AG10803 (cell line): ENCODE results near the gene E2F1.

Source experiments
- DNase-seq: peaks from one replicate; pipeline ENCODE4 v3.0.0; 2010; ENCODE audit warnings: low read depth
- H3K4me3 ChIP-seq: 2 replicates; pipeline ENCODE4 v1.5.1; 2011; ENCODE audit warnings: mild to moderate bottlenecking, low read length, control low read depth
- CTCF ChIP-seq: conservative IDR thresholded peaks from 2 replicates; pipeline ENCODE4 v1.5.1; 2011; ENCODE audit warnings: mild to moderate bottlenecking, low read length, control low read depth, inconsistent platforms

E2F1 gene

GRCh38 chr20:33693289-33693688, 7.1 kb upstream of the E2F1 start:
- no peak for TF ChIP-seq CTCF
- no peak for DNase-seq
- no peak overlapping the region for H3K4me3 ChIP-seq

- DNase-seq, result no peak
- H3K4me3 ChIP-seq, result no peak overlapping the region
- TF ChIP-seq CTCF, result no peak
Measured at GRCh38 chr20:33689973-33690372, 3.8 kb upstream of the E2F1 start.

- no peak for DNase-seq
- no peak for TF ChIP-seq CTCF
- no peak overlapping the region for H3K4me3 ChIP-seq
Measured at GRCh38 chr20:33689493-33689892, 3.3 kb upstream of the E2F1 start.

GRCh38 chr20:33688938-33689424, 2.8 kb upstream of the E2F1 start:
- no peak overlapping the region for H3K4me3 ChIP-seq
- DNase-seq, result no peak
- no peak for TF ChIP-seq CTCF

GRCh38 chr20:33687993-33688937, 2.1 kb upstream of the E2F1 start:
- no peak for DNase-seq
- H3K4me3 ChIP-seq, result no peak overlapping the region
- no peak for TF ChIP-seq CTCF

- TF ChIP-seq CTCF, result no peak
Measured at GRCh38 chr20:33687370-33687915, 1.3 kb upstream of the E2F1 start.

GRCh38 chr20:33686984-33687366, 790 bp upstream of the E2F1 start:
- peak overlapping the region; percentile 62 for H3K4me3 ChIP-seq
- DNase-seq, result no peak
- no peak for TF ChIP-seq CTCF

More at GRCh38 chr20:33687370-33687915, 1.3 kb upstream of the E2F1 start:
- DNase-seq, result no peak
- no peak overlapping the region for H3K4me3 ChIP-seq
